Neural progenitor cell (in vitro differentiated cells): Measurements from ENCODE around the gene ASIC2. TPM values are rescaled to one million over a fixed set of nuclear protein-coding genes. Genes with fewer than 3 reads are reported as not detected.

Experiments
- DNase-seq: peaks from one replicate; pipeline ENCODE4 v3.0.0-alpha.2; 2016; ENCODE audit warnings: low spot score
- H2AFZ ChIP-seq: fragments of 200-600 bp; sonication (generic); replicated peaks from 2 replicates; pipeline ENCODE4 v1.6.1; 2016; ENCODE audit warnings: antibody characterized with exemption
- H3F3A ChIP-seq: fragments of 200-600 bp; sonication (generic); 2 replicates; pipeline ENCODE4 v1.6.1; 2016; ENCODE audit warnings: antibody characterized with exemption, low read depth
- H3K27ac ChIP-seq: fragments of 200-600 bp; sonication (generic); 2 replicates; pipeline ENCODE4 v1.5.1; 2016; ENCODE audit warnings: mild to moderate bottlenecking
- H3K27me3 ChIP-seq: fragments of 200-600 bp; sonication (generic); 2 replicates; pipeline ENCODE4 v1.6.1; 2016; ENCODE audit warnings: mild to moderate bottlenecking, moderate library complexity
- H3K36me3 ChIP-seq: fragments of 200-600 bp; sonication (generic); 2 replicates; pipeline ENCODE4 v1.5.1; 2016
- H3K4me1 ChIP-seq: fragments of 200-600 bp; sonication (generic); 2 replicates; pipeline ENCODE4 v1.6.1; 2016; ENCODE audit warnings: mixed run types
- H3K4me2 ChIP-seq: fragments of 200-600 bp; sonication (generic); 2 replicates; pipeline ENCODE4 v1.6.1; 2016
- H3K4me3 ChIP-seq: fragments of 200-600 bp; sonication (generic); 2 replicates; pipeline ENCODE4 v1.5.1; 2016
- H3K79me2 ChIP-seq: fragments of 200-600 bp; sonication (generic); 2 replicates; pipeline ENCODE4 v1.6.1; 2016; ENCODE audit warnings: low read depth
- H3K9ac ChIP-seq: fragments of 200-600 bp; sonication (generic); 2 replicates; pipeline ENCODE4 v1.6.1; 2016
- H3K9me3 ChIP-seq: fragments of 200-600 bp; sonication (generic); 2 replicates; pipeline ENCODE4 v1.5.1; 2016; ENCODE audit warnings: low read depth
- H4K20me1 ChIP-seq: fragments of 200-600 bp; sonication (generic); 2 replicates; pipeline ENCODE4 v1.6.1; 2016; ENCODE audit warnings: low read depth
- H3K27ac Mint-ChIP-seq: 3 replicates; pipeline ENCODE4 v1.8.0; 2021; ENCODE audit warnings: mixed read lengths
- H3K27me3 Mint-ChIP-seq: 2 replicates; pipeline ENCODE4 v1.8.0; 2022; ENCODE audit warnings: low read depth, mild to moderate bottlenecking, inconsistent platforms, moderate library complexity, mixed read lengths; ENCODE audit not compliant: insufficient read depth
- H3K36me3 Mint-ChIP-seq: 3 replicates; pipeline ENCODE4 v1.8.0; 2021; ENCODE audit warnings: mixed read lengths
- H3K4me1 Mint-ChIP-seq: 3 replicates; pipeline ENCODE4 v1.8.0; 2021; ENCODE audit warnings: mixed read lengths
- H3K4me3 Mint-ChIP-seq: 3 replicates; pipeline ENCODE4 v1.8.0; 2021; ENCODE audit warnings: mild to moderate bottlenecking, moderate library complexity, mixed read lengths
- H3K9me3 Mint-ChIP-seq: 3 replicates; pipeline ENCODE4 v1.8.0; 2020; ENCODE audit warnings: mixed read lengths
- EZH2 ChIP-seq: fragments of 200-600 bp; sonication (generic); IDR thresholded peaks from 2 replicates; pipeline ENCODE4 v1.6.1; 2017; ENCODE audit warnings: antibody characterized with exemption, mild to moderate bottlenecking, moderate library complexity
- EZH2phosphoT487 ChIP-seq: fragments of 200-600 bp; sonication (generic); IDR thresholded peaks from 2 replicates; pipeline ENCODE4 v1.6.1; 2017; ENCODE audit warnings: antibody characterized with exemption
- total RNA-seq: library from RNA; depleted of rRNA; stranded (reverse); fragments of >200 nt; gene quantifications from 2 replicates; pipeline ENCODE4 v1.2.3, GENCODE V29; 2015; ENCODE audit warnings: low replicate concordance
- TF ChIP-seq, protein P1 (sequence below): fragments of 200-600 bp; sonication (generic); IDR thresholded peaks from 2 replicates; pipeline ENCODE4 v1.5.1; 2017; ENCODE audit warnings: antibody characterized with exemption, mild to moderate bottlenecking

Gene ASIC2
- total RNA-seq, 1 donor from 2014 or later, result 2.3 TPM

GRCh38 chr17:33303254-33303653 is 10.2 kb upstream of the ASIC2 start:
- H3K4me3 Mint-ChIP-seq, result no peak overlapping the region
- Histone ChIP-seq H3K27ac (no peak overlapping the region), H3K9ac (no peak overlapping the region), H3K79me2 (no peaks in the 10 kb centered on the region), H3K4me1 (no peaks in the 10 kb centered on the region), H3F3A (no peaks in the 10 kb centered on the region), H3K27me3 (peaks cover 27% of the 10 kb centered on the region), H3K4me3 (no peak overlapping the region), H3K36me3 (no peaks in the 10 kb centered on the region), H2AFZ (no peak overlapping the region), H3K9me3 (no peaks in the 10 kb centered on the region), H4K20me1 (no peaks in the 10 kb centered on the region), H3K4me2 (no peak overlapping the region)
- H3K9me3 Mint-ChIP-seq, result peaks cover 5% of the 10 kb centered on the region
- peaks cover 4% of the 10 kb centered on the region for H3K27me3 Mint-ChIP-seq
- H3K4me1 Mint-ChIP-seq, result no peaks in the 10 kb centered on the region
- TF ChIP-seq, protein P1, sequence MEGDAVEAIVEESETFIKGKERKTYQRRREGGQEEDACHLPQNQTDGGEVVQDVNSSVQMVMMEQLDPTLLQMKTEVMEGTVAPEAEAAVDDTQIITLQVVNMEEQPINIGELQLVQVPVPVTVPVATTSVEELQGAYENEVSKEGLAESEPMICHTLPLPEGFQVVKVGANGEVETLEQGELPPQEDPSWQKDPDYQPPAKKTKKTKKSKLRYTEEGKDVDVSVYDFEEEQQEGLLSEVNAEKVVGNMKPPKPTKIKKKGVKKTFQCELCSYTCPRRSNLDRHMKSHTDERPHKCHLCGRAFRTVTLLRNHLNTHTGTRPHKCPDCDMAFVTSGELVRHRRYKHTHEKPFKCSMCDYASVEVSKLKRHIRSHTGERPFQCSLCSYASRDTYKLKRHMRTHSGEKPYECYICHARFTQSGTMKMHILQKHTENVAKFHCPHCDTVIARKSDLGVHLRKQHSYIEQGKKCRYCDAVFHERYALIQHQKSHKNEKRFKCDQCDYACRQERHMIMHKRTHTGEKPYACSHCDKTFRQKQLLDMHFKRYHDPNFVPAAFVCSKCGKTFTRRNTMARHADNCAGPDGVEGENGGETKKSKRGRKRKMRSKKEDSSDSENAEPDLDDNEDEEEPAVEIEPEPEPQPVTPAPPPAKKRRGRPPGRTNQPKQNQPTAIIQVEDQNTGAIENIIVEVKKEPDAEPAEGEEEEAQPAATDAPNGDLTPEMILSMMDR, result no peak
- TF ChIP-seq EZH2, result no peak
- TF ChIP-seq EZH2phosphoT487, result no peak
- no peaks in the 10 kb centered on the region for H3K36me3 Mint-ChIP-seq
- H3K27ac Mint-ChIP-seq, result no peak overlapping the region
- no peak for DNase-seq

- Mint-ChIP-seq H3K27ac (no peak overlapping the region), H3K9me3 (peaks cover 5% of the 10 kb centered on the region), H3K27me3 (peaks cover 4% of the 10 kb centered on the region), H3K4me1 (no peaks in the 10 kb centered on the region), H3K4me3 (no peak overlapping the region), H3K36me3 (no peaks in the 10 kb centered on the region)
- Histone ChIP-seq H3K4me2 (no peak overlapping the region), H3K9me3 (no peaks in the 10 kb centered on the region), H3K36me3 (no peaks in the 10 kb centered on the region), H3K27me3 (peaks cover 19% of the 10 kb centered on the region), H3K9ac (no peak overlapping the region), H3K4me1 (no peaks in the 10 kb centered on the region), H3F3A (no peaks in the 10 kb centered on the region), H3K4me3 (no peak overlapping the region), H3K27ac (no peak overlapping the region), H3K79me2 (no peaks in the 10 kb centered on the region), H4K20me1 (no peaks in the 10 kb centered on the region), H2AFZ (no peak overlapping the region)
- no peak for DNase-seq
- TF ChIP-seq EZH2phosphoT487, result no peak
- TF ChIP-seq EZH2, result no peak
- TF ChIP-seq, protein P1, result no peak
Observed at GRCh38 chr17:33302394-33302793, 9.3 kb upstream of the ASIC2 start.

DNA sequence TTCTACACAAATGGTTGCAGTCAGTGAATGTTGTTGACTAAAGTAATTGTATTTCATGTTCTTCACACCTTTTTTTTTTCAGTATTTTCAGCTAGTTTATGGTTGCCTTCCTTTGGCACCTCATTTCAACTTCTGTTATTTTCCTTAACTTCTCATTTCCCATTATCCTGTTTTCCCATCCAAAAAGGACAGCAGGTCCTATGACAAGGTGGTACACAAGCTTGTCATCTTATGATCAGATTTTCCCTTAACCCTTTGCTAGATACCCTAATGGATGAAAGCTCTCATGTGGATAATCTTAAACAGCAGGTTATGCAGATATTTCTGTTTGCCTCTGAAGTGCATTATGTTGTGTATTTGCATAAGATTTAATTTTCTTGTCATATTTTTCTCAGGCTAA is 7.1 kb upstream of the ASIC2 start:
- H3K9me3 Mint-ChIP-seq, result peaks cover 5% of the 10 kb centered on the region
- H3K4me1 Mint-ChIP-seq, result no peaks in the 10 kb centered on the region
- no peak overlapping the region for H3K27ac Mint-ChIP-seq

More for the DNA sequence above, 7.1 kb upstream of the ASIC2 start:
- H3K4me1 ChIP-seq, result no peaks in the 10 kb centered on the region
- no peak overlapping the region for H2AFZ ChIP-seq
- peaks cover 29% of the 10 kb centered on the region for H3K27me3 ChIP-seq
- H3K79me2 ChIP-seq, result no peaks in the 10 kb centered on the region
- H3K36me3 Mint-ChIP-seq, result no peaks in the 10 kb centered on the region
- H3K4me3 ChIP-seq, result no peak overlapping the region
- no peaks in the 10 kb centered on the region for H3K36me3 ChIP-seq
- no peaks in the 10 kb centered on the region for H3F3A ChIP-seq
- H3K4me3 Mint-ChIP-seq, result no peak overlapping the region
- TF ChIP-seq EZH2phosphoT487, result no peak
- TF ChIP-seq, protein P1, result no peak
- no peak for TF ChIP-seq EZH2
- H3K9me3 ChIP-seq, result no peaks in the 10 kb centered on the region
- no peak overlapping the region for H3K4me2 ChIP-seq
- H3K9ac ChIP-seq, result no peak overlapping the region
- H3K27ac ChIP-seq, result no peak overlapping the region
- no peaks in the 10 kb centered on the region for H4K20me1 ChIP-seq
- no peak for DNase-seq
- H3K27me3 Mint-ChIP-seq, result peaks cover 17% of the 10 kb centered on the region
